NCI-H345 (cell line): Measurements from ENCODE around the gene MDH2.
"Not testable (repeated sequence)": the region's sequence is repeated elsewhere in the genome, so short reads cannot be mapped to it uniquely, and the experiment has no call there.

Experiments
- DNase-seq: peaks from one replicate; lab custom pipeline; 2025; lab: John Stamatoyannopoulos, UW

MDH2 gene

DNA sequence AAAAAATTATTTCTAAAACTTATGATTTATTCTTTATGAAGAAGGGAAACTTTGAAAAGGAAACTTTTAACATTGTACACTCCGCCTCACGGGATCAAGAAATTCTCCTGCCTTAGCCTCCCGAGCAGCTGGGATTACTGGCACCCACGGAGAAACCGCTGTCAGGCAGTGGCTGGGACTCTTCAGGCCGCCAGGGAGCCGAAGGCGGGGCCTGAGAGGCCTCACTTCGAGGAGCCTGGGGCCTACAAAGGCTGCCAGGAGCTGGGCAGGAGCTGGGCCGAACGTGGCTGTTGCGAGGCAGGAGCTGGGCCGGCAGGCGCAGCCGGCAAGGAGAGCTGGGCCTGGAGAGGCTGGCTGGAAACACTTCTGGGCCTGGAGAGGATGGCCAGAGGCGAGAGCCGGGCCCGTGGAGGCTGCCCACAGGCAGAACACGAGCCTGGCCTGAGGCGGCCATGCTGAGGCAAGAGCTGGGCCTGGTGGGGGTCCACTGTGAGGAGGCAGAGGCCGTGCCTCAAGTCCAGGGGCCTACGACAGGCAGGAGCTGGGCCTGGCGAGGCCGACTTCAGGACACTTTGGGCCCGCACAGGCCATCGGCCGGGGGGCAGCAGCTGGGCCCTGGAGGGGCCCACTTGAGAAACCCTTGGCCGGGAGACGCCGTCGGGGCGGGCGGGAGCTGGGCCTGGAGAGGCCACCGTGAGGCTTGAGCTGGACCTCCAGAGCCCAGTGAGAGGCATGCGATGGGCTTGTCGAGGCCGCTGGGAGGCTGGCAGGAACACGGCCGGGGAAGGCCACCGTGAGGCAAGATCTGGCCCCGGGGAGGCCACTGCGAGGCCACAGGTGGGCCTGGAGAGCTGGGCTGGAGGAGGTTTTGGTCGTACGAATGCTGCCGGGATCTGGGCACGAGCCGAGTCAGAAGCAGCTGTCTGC, 23.7 kb downstream of the MDH2 start:
- no peak for DNase-seq

DNA sequence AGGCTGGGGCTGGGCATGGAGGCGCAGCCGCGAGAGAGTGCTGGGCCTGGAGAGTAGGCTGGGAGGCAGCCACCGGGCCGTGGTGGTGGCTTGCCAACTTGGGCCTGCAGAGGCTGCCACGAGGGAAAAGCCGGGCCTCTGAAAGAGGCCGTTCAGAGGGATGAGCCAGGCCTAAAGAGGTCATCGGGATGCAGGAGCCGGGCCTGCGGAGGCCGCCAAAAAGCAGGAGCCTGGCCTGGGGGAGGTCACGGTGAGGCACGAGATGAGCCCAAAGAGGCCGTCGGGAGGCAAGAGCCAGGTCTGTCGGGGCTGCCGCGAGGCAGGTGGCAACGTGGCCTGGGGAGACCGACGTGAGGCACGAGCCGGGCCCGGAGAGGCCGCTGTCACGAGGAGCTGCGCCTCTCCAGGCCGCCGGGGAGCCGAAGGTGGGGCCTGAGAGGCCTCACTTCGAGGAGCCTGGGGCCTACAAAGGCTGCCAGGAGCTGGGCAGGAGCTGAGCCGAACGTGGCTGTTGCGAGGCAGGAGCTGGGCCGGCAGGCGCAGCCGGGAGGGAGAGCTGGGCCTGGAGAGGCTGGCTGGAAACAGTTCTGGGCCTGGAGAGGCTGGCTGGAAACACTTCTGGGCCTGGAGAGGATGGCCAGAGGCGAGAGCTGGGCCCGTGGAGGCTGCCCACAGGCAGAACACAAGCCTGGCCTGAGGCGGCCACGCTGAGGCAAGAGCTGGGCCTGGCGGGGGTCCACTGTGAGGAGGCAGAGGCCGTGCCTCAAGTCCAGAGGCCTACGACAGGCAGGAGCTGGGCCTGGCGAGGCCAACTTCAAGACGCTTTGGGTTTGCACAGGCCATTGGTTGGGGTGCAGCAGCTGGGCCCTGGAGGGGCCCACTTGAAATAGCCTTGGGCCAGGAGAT, 24.6 kb downstream of the MDH2 start:
- DNase-seq = no peak

DNA sequence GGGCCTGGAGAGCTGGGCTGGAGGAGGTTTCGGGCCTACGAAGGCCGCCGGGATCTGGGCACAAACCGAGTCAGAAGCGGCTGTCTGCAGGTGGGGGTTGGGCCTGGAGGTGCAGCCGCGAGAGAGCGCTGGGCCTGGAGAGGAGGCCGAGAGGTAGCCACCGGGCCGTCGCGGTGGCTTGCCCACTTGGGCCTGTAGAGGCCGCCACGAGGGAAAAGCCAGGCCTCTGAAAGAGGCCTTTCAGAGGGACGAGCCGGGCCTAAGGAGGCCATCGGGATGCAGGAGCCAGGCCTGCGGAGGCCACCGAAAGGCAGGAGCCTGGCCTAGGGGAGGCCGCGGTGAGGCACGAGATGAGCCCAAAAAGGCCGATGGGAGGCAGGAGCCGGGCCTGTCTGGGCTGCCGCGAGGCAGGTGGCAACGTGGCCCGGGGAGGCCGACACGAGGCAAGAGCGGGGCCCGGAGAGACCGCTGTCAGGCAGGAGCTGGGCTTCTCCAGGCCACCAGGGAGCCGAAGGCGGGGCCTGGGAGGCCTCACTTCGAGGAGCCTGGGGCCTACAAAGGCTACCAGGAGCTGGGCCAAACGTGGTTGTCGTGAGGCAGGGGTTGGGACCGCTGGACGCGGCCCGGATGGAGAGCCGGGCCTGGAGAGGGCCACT, 25.6 kb downstream of the MDH2 start:
- no peak for DNase-seq

DNA sequence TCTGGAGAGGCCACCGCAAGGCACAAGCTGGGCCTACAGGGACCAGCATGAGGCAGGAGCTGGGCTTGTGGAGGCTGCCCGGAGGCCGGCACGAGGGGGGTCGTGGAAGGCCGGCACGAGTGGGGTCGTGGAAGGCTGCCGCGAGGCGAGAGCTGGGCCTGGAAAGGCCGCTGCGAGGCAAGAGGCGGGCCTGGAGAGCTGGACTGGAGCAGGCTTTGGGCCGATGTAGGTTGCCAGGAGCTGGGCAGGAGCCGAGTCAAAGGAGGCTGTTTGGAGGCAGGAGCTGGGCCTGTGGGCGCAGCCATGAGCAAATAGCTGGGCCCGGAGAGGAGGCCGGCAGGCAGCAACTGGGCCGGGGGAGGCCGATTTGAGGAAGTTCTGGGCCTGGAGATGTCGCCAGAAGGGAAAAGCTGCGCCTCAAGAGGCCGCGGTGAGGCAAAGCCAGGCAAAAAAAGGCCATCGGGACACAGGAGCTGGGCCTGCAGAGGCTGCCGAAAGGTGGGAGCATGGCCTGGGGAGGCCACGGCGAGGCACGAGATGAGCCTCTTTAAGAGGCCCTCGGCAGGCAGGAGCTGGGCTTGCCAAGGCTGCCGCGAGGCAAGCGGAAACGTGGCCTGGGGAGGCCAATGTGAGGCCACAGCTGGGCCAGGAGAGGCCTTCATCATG, 26.5 kb downstream of the MDH2 start:
- no peak for DNase-seq

DNA sequence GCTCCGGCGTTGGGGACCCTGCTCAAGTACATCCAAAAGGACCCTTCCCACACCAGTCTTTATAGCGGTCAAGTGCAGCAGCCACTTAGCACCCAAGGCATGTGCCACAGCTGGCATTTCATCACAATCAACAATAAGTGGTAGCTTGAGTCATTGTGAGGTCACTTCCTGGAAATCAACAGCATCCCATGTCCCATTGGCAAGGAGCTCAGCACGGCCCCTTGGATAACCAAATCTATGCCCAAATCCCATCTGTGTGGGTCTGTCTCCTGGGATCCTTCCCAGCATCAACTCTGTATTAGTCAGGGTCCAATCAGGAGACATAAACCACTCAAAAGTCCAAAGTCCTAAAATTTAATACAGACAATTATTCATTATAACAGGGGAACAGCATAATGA, 27.1 kb downstream of the MDH2 start:
- DNase-seq = no peak

DNA sequence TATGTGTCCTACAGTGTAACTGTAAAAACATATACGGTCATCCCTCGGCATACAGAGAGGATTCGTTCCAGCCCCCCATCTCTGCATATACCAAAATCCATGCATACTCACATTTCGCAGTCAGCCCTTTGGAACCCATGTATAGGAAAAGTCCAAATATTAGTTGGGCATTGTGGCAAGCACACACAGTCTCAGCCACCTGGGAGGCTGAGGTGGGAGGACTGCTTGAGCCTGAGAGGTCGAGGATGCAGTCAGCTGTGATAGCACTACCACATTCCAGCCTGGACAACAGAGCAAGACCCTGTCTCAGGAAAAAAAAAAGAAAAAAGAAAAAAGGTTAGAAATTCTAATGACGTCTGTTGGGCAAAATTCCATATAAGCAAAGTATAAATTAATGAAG, 29.1 kb downstream of the MDH2 start:
- no peak for DNase-seq

DNA sequence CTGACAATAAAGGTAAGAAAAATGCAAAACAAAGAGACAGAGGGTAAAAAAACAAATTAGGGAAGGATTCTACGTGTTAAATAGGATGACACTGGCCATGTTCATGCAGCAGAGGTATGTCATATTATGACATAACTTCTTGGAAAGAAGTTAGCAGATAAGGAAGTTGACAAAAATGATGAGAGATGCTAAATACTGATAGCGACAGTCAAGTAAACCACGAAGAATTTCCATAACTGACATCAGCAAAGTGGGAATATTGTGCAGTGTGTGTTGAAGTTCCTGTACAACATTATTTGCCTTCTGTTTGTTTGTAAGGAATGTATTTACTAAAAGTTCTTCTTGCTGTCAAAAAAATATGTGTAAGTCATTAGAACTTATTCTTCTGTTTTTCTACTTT, 29.5 kb downstream of the MDH2 start:
- no peak for DNase-seq

DNA sequence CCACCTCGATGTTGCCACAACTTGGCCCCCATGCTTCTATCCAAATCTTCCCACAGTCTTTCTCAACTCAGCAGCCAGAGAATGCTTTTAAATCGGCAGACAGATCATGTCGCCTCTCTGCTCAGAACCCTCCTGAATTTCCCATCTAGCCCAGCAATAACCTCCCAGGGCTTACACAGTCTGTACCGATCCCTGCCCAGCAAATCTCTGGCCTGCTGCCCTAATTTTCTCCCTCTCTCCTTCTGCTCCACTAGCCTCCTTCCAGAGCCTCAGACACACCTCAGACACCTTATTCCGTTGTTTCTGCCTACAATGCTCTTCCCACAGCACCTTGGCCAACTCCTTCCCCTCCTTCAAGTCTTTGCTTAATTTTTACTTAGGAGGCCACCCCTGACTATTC, 32.3 kb downstream of the MDH2 start:
- no peak for DNase-seq

DNA sequence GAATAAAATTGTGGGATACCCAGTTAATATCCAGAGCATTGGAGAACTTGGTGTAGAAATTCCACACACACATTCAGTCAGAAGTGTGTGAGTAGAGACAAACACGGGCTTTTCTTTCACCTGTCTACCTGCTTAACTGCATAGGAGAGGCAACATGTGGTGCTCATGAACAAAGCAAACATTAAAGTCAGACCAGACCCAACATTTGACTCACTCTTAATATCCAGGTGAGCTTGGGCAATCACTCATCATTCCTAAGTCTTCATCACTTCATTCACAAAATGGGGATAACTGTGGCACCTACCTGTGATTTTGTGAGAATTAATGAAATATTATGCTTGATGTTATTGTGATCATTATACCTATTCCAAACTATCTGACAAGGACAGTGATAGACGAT, 36.2 kb downstream of the MDH2 start:
- DNase-seq = not testable (repeated sequence)

DNA sequence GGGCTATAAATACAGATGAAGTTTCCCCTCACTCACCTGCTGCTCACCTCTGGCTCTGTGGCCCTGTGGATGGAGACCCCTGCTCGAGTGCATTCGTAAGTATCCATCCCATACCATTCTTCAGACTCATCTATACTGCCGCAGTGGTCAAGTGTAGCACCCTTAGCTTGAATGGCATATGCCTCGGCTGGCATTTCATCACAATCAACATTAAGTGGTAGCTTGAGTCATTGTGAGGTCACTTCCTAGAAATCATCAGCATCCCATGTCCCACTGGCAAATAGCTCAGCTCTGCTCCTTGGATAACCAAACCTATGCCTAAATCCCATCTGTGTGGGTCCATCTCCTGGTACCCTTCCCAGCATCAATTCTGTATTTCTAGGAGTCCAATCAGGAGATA, 38.2 kb downstream of the MDH2 start:
- no peak for DNase-seq

DNA sequence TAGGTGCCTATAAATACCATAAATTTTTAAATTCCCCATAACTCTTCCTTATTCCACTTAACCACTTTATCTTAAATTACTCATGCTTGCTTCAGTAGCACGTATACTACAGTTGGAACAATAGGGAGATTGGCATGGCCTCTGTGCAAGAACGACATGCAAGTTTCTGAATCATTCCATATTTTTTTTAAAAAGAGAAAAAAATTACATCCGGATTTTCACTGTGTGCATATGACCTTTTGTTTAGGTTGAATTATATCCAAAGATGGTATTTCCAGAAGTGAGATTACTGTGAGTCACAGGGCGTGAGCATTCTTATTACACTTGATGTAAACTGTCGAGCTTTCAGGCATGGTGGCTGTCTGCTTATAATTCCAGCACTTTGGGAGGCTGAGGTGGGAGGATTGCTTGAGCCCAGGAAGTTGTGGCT, 39.5 kb downstream of the MDH2 start:
- not testable (repeated sequence) for DNase-seq

DNA sequence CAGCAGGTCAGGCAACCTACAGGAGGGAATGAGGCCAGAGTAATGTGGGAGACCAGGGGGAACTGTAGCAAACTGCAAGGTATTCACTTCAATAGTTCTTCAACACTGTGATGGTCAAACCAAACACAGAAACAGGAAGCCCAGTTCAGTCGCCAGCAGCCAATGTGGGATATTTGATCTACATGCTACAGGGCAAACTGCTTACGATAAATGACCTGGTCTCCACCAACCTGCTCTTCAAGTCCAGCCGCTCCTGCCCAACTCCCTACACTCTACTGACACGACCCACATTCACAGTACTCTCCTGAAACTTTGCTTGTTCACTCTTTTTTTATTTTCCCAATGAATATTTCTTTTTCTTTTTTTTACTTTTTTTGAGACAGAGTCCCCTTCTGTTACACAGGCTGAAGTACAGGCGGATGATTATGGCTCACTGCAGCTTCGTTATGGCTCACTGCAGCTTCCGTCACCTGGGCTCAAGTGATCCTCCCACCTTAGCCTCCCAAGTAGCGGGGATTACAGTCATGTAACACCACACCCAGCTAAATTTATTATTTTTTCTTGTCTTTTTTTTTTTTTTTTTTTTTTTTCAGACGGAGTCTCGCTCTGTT, 42.1 kb downstream of the MDH2 start:
- DNase-seq = no peak

DNA sequence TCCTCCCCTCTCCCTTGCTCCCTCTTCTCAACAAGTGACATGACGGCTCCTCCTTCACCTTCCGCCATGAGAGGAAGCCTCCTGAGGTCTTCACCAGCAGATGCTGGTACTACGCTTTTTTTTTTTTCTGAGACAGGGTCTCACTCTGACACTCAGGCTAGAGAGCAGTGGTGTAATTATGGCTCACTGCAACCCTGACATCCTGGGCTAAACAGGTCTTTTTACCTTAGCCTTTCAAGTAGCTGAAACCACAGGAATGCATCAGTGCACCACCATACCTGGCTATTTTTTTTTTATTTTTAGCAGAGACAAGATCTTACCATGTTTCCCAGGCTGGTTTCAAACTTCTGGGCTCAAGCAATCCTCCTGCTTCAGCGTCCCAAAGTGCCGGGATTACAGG, 43.6 kb downstream of the MDH2 start:
- DNase-seq = no peak

DNA sequence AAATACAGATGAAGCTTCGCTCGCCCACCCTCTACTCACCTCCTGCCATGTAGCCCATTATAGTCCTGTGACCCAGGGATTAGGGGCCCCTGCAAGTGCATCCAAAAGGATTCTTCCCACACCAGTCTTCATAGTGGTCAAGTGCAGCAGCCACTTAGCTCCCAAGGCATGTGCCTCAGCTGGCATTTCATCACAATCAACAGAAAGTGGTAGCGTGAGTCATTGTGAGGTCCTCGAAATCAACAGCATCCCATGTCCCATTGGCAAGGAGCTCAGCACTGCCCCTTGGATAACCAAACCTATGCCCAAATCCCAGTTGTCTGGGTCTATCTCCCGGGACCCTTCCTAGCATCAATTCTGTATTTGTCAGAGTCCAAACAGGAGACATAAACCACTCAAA, 45.6 kb downstream of the MDH2 start:
- not testable (repeated sequence) for DNase-seq

DNA sequence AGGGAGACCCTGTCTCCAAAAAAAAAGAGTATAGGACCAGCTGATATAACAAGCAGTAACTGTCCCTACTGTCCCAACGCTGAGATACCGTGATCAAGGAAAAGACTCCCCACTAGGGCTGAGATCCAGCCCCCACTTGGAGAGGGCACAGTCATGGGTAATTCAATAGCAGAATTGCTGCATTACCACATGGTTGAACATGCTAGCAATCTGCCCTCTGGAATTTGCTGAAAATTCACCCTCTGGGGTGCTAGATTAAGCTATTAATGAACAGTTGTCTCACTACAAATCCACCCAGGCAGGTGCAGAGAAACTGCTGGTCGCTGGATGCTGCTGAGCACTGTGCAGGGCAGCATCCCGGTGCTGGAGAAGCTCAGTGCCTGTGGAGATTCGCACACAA, 46.4 kb downstream of the MDH2 start:
- not testable (repeated sequence) for DNase-seq

DNA sequence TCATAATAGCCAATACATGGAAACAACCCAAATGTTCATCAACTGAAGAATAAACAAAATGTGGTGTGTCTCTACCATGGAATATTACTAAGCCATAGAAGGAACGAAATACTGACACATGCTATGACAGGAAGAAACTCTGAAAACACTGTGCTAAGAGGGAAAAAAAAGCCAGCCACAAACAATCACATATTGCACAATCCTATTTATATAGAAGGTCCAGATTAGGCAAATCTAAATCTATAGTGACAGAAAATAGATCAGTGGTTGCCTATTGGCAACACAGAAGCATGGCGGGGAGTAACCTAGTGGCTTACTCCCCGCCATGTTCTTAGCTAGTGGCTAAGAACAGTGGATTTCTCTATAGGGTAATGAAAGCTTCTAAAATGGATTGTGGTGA, 48.0 kb downstream of the MDH2 start:
- DNase-seq = no peak

DNA sequence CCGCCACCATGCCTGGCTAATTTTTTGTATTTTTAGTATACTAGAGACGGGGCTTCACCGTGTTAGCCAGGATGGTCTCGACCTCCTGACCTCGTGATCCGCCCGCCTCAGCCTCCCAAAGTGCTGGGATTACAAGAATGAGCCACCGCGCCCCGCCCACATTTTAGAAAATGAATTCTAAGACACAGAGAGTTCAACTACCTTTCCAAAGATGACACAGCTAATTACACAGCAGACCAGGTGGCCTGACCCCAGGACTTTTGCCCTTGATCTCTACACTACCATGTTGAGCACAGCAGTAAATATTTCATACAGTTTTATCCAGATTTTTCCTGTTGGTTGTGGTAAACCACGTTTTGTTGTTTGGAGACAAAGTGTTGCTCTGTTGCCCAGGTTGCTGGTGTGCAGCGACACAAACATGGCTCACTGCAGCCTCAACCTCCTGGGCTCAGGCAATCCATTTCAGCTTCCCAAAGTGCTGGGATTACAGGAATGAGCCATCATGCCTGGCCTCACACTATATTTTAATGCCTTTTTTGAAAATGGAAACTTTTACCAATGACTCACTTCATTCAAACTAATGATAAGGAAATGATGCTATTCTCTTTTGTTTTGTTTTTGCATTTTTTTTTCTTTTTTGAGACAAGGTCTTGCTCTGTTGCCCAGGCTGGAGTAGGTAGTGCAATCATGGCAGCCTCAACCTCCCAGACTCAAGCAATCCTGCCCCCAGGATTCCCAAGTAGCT, 54.0 kb downstream of the MDH2 start:
- not testable (repeated sequence) for DNase-seq

DNA sequence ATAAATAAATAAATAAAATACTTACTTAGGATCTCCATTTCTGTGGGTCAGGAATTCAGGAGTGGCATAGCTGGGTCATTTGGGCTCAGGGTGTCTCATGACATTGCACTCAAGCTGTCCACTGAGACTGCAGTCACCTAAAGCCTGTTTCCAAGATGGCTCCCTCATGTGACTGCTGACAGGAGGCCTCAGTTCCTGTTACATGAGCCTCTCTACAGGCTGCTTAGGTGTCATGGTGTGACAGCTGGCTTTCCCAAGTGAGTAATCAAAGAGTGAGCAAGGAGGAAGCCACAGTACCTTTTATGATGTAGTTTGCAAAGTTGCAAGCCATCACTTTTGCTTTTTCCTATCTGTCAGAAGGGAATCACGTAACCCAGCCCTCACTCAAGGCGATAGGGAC, 55.9 kb downstream of the MDH2 start:
- DNase-seq = not testable (repeated sequence)

DNA sequence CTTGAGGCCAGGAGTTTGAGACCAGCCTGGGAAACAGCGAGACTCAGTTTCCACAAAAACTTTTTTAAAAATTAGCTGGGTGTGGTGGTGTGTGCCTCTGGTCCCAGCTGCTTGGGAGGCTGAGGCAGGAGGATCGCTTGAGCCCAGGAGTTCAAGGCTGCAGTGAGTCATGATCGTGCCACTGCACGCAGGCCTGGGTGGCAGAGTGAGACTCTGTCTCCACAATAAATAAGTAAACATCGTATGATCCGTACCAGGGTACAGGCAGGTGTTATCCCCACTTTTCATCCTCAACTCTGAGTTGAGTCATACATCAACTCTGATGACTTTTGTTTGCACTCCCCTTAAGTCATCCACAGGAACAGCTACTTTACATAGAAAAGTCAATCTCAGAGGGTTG, 58.2 kb downstream of the MDH2 start:
- DNase-seq = not testable (repeated sequence)

DNA sequence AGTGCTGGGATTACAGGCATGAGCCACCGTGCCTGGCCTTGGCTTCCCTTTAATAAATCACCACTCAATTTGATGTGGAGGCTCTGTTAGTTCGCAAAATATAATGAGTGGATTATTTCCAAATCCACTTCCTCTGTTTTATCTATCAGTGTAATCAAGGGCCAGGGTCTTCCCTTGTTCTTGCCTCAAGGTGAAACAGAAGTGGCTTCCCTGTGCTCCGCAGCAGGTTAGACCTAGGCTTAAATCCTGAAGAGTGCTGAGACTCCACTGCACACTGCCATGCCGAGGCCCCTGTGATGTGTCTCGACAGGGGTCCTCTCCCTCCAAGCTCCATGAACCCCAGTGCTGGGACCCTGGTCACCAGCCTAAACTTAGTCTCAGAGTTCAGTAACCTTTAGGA, 59.0 kb downstream of the MDH2 start:
- no peak for DNase-seq
